GM21737 (cell line): ENCODE data around the gene STPG3.
A peak's percentile ranks its signal among the peaks of the same experiment; 100 is the strongest.

ENCODE experiments used
- ATAC-seq: cut with Tn5 transposase; IDR thresholded peaks from one replicate; pipeline ENCODE4 v1.9.1; 2021; ENCODE audit warnings: mild to moderate bottlenecking, moderate library complexity; ENCODE audit not compliant: unreplicated experiment

STPG3 gene

GRCh38 chr9:137251194-137251461 is at the start of gene STPG3:
TSS of gene STPG3 (plus strand) at chr9:137251286. CDS start at chr9:137251287, 1 bp downstream.
- ATAC-seq, result no peak

GRCh38 chr9:137202966-137203365 is 48.1 kb upstream of the STPG3 start:
- no peak for ATAC-seq

DNA sequence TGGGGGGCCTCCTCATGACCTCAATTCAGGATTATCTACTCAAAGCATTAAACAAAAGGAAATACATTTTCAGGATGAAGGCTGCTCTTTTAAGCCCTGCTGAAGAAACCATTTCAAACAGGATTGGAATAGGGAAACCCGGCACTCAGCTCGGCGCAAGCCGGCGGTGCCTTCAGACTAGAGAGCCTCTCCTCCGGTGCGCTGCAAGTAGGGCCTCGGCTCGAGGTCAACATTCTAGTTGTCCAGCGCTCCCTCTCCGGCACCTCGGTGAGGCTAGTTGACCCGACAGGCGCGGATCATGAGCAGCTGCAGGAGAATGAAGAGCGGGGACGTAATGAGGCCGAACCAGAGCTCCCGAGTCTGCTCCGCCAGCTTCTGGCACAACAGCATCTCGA is 46.4 kb upstream of the STPG3 start:
- ATAC-seq, result no peak

- peak; percentile 42 for ATAC-seq
These were observed 45.7 kb upstream of the STPG3 start, which contains the start of the genes NDOR1 and TMEM203 for GRCh38 chr9:137205126-137206069. TSS of gene NDOR1 (plus strand) at chr9:137205700. CDS start at chr9:137205778, 78 bp downstream. TSS of gene TMEM203 (minus strand) at chr9:137205648. CDS start at chr9:137205414, 234 bp downstream.

- no peak for ATAC-seq
These were observed 44.5 kb upstream of the STPG3 start for GRCh38 chr9:137206602-137207001.

DNA sequence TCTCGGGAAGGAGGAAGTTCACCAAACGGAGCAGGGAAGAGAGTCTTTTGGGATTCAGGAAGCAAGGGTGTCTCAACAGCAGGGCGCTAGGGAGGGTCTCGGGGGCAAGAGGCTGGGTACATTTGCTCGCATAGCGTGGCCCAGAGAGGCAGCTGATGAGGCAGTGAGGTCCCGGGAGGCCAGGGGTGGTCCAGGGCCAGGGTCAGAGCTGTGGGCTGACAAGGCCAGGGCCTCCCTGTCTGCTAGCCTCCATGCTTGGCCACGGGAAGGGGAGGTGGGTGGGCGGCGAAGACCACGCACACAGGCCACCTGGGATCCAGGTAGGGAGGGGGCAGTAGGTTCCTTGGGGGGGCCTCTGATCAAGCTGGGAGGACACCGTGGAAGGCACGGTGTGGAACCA is 39.6 kb upstream of the STPG3 start:
- no peak for ATAC-seq

GRCh38 chr9:137212520-137212919 is 38.6 kb upstream of the STPG3 start:
- no peak for ATAC-seq

DNA sequence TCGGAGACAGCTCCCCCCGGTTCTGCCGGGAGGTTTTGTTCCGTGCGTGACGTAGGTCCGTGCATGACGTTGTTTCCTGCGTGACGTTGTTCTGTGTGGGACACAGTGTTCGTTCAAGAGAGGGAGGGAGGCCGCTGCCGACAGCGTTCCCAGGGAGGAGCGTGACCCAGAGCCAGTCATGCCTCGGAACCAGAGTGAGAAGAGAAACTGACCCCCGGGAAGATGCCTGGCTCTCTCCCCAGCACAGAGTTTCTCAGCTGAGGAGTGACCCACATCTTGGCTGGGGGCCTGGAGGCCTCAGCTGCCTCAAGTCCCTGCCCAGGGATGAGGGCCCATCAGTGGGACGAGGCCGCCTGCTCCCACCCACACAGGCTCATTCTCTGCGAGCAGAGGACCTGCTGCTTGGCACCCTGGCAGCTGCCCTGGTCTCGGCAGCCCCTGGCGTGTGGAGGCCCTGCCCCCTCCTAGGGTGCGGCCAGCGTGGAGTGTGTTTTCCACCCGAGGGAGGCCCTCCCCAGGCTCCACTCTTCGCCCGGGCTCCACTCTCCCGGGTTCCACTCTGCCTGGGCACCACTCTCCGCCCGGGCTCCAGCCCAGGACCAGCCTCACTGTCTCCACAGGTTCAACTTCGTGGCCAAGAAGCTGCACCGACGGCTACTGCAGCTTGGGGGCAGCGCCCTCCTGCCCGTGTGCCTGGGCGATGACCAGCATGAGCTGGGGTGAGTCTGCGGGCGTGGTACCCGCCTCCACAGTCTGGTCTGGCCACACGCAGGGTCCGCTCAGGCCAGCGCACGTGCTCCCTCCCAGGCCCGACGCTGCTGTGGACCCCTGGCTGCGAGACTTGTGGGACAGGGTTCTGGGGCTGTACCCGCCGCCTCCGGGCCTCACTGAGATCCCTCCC is 37.7 kb upstream of the STPG3 start:
- no peak for ATAC-seq

GRCh38 chr9:137214620-137215019 is 36.5 kb upstream of the STPG3 start:
- ATAC-seq, result no peak

GRCh38 chr9:137215196-137215986 is 35.7 kb upstream of the STPG3 start:
- ATAC-seq, result no peak

GRCh38 chr9:137216188-137216965 is 34.7 kb upstream of the STPG3 start:
- no peak for ATAC-seq

DNA sequence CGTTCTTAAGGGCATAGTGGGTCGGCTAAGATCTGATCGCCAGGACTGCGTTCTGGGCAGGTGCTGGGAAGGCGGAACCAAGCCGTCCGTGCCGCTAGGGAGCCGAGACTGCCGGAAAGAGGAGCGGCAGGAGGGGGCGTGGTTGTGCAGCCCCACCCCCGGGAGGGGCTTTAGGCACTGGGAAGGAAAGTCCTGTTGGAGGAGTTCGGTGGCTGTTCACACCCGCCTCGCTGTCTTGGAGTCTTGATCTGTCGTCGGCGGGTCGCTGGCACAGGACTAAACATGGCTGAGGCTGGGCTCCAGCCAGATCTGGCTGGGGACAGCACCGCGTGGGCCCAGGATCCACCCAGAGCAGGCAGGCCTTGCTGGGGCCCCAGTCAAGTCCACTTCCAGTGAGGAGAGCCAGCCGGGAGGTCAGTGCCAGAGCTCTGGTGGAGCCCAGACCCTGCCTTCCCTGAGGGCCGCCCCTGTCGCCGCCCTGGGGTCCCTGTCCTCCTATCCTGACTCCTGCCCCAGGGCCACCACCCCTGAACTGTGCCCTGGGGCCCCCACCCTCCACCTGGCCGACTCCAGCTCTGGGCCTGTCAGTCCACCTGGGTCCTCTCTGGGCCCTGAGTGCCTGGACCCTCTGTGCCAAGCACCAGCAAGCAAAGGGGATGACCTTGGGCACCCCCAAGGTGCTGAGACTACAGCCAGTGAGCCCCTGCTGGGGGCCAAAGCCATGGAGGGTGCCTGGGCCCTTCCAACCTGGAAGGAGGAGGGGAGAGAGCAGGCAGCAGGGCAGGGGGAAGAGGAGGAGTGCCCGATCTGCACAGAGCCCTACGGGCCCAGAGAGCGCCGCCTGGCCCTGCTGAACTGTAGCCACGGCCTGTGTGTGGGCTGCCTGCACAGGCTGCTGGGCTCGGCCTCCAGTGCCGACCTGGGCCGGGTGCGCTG is 33.5 kb upstream of the STPG3 start:
- no peak for ATAC-seq

- ATAC-seq, result no peak
These were observed 32.8 kb upstream of the STPG3 start for GRCh38 chr9:137218212-137218753.

DNA sequence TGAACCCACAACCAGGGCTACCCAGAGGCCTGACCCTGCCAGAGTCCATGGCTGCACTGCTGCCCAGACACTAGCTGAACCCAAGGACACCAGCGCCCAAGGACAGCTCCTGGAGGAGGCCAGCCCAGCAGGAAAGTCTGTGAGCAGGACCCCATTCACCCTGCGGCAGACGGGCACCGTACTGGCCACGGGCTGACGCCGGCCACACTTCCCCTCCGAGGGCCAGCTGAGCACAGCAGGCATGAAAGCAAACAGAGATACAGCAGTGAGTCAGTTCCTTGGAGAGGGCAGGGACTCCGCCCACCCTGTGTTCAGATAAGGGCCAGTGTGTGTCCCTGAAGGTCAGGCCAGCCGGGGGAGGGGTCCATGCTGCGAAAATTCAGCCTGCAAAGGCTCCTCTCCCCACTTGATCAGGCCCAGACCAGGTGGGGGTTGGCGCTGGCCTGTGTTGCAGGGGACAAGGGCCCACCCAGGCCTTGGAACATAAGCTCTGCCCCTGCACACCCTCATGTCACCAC is 32.3 kb upstream of the STPG3 start:
- no peak for ATAC-seq

DNA sequence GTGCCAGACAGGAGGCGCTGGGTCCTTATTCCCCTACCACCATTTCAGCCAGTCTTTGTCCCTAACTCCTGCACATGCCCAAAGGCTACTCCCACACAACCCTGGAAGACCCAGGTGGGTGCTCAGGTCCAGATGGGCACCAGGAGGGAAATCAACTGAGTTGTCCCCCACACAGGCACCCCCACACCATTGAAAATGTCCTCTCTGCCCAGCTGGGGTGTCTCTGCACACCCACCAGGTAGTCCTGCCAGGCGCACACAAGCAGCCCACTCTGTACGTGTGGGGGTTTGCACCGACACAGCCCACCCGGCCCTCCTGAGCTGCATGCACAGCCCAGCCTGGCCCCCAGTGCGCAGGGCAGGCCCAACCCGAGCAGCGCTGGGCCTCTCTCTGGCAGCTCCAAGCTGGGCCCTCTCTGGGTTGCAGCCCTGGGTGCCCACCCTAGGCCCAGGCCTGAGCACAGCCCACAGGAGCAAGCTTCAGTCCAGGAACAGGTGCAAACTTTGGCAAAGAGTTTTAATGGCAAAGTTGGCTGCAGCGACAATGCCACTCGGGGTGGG is 31.2 kb upstream of the STPG3 start:
- no peak for ATAC-seq

DNA sequence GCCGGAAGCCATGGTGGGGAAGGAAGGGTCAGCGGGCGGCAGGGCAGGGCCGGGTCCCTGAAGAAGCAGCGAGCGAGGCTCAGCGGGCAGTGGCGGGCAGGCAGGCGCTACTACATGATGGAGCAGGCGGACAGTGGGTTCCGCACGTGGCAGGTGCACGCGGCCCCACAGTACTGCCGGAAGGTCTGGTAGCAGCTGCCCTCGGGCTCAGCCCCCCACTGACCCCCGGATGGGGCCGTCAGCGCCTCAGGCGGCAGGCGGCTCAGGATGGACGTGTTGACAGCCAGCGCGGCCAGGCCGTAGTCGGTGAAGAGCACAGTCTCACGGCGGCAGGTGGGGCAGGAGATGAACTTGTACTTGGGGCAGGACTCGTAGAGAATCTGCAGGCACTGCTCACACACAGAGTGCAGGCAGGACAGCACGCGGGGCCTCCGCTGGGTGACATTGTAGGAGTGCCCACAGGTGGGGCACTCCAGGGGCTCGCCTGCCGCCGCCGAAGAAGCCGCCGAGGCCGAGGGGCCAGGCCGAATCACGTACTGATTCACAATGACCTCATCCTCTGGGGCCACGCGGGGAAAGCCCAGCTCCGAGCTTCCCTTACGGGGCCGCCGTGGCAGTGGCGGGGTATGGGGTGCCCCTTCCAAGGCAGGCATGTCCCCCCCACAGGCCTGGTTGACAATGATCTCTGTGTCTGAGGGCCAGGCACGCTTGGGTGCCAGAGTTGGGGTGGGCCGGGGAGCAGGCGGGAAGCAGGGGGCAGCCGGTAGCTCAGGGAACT is 30.6 kb upstream of the STPG3 start:
- ATAC-seq, result no peak

DNA sequence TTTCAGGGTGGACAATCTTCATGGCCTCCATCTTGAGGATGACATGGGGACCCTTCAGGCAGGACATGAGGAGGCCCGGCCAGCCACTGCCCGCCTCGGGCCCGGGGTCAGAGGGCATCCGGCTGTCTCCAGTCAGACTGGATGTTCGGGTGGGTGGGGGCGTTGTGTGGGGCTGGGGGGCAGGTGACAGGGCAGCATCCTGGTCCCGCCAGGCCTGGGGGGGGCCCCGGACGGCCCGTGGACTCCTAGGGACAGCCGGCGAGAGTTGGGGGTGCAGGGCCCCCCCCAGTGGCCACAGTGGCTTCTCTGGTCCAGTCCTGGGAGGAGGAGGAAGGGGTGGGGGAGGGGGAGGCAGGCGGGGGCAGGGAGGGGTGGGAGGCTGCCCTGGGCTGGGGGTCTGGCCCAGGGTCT is 30.0 kb upstream of the STPG3 start:
- ATAC-seq, result no peak
